Psoas muscle (tissue), 8 donors: ENCODE measurements around the gene MZF1. TPM values are rescaled to one million over a fixed set of nuclear protein-coding genes. Genes with fewer than 3 reads are reported as not detected.

Source experiments
- ATAC-seq, 4 donors: fragments of 200-7000 bp; cut with Tn5 transposase; one replicate each; pipeline ENCODE4 v1.9.1; 2020; ENCODE audit warnings: moderate library complexity in 3 of 4, mild to moderate bottlenecking in 2 of 4
- DNase-seq, 2 donors: peaks; one replicate each; pipeline ENCODE4 v3.0.0-alpha.2; 2020
- H3K27ac ChIP-seq: fragments of 200-600 bp; one replicate; pipeline ENCODE4 v1.8.0; 2022
- H3K27me3 ChIP-seq, 3 donors: fragments of 200-600 bp in 1 of 3; one replicate each; pipeline versions ENCODE4 v1.6.1 to v1.8.0; 2013 to 2022; ENCODE audit warnings: low read length in 2 of 3, mild to moderate bottlenecking in 2 of 3, moderate library complexity in 1 of 3; ENCODE audit not compliant: insufficient read depth in 3 of 3
- H3K36me3 ChIP-seq, 2 donors: fragments of 200-600 bp in 1 of 2; one replicate each; pipeline versions ENCODE4 v1.6.1 to v1.8.0; 2013 to 2022; ENCODE audit warnings: low read depth in 1 of 2, mild to moderate bottlenecking in 1 of 2, moderate library complexity in 1 of 2; ENCODE audit not compliant: insufficient read depth in 1 of 2
- H3K4me1 ChIP-seq: fragments of 200-600 bp; one replicate; pipeline ENCODE4 v1.8.0; 2022
- H3K4me3 ChIP-seq: fragments of 200-600 bp; one replicate; pipeline ENCODE4 v1.8.0; 2022; ENCODE audit warnings: mild to moderate bottlenecking
- H3K9me3 ChIP-seq: fragments of 200-600 bp; one replicate; pipeline ENCODE4 v1.8.0; 2022
- WGBS, 3 donors: extraction: QIAGEN DNeasy Blood & Tissue Kit; methylation state at CpG; one replicate each; pipeline versions ENCODE4 v1.1.6 to v1.1.7; 2013; 5-methylcytosine and 5-hydroxymethylcytosine counted together
- intact Hi-C, 2 donors: fragments of 100-400 bp; cut with DNase I; formaldehyde crosslinking; loops; one replicate each; pipeline versions ENCODE4 v1.11.0 to v1.14.2; 2022
- polyA plus RNA-seq, 3 donors: library from polyadenylated mRNA; stranded (reverse); fragments of 200-250 nt; gene quantifications; one replicate each; pipeline ENCODE4 v1.2.3, GENCODE V29; 2013
- total RNA-seq, 4 donors: library from RNA; stranded (reverse); fragmentation: NEBNext Ultra II Directional in 2 of 4; extraction: Animal tissue kit (Norgen Biotek cat#: 25700) in 2 of 4; gene quantifications; one replicate each; pipeline versions ENCODE4 v1.2.1 to v1.2.4, GENCODE V29; 2021 to 2023
- TF ChIP-seq, protein P1 (sequence below): fragments of 200-600 bp; IDR thresholded peaks from one replicate; pipeline ENCODE4 v1.8.0; 2022; ENCODE audit warnings: antibody characterized with exemption
- donor health status: healthy with polysubstance abuse.
- donor health status: DM: no; HTN: no; CAD: no; lungs with moderate emphysema.
- donor health status: Bipolar disorder and iron deficiency.
- donor health status: healthy.
- donor health status: DM: yes; HTN: yes; CAD: no.
- donor health status: DM: no; HTN: no; CAD: no.
- donor health status: DM: no; HTN: no; CAD: no.
- donor health status: DM: yes; HTN: yes; CAD: no.

The MZF1 gene
- total and polyA plus RNA-seq, 7 donors: 5.0 to 13.0 (median 9.3) TPM

DNA sequence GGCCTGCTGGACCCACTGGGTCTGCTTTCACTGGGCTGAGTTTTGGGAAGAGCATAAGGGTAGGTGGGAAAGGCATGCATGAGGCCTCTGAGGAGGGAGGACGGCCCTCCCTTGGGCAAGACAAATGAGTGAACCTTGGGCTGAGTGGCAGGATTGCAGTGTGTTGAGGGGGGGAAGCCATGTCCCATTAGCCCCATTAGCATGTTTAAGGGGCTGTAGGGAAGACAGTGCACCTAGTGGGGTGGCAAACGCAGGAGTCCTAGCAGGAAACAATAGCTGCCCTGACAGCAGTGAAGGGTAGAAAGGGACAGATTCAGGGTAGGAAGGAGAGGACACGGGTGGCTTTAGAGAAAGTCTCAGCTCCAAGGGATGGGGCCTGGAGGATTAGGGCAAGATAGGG lies 50.4 kb downstream of the MZF1 start:
- no peaks in the 10 kb centered on the region for H3K36me3 ChIP-seq
- H3K27ac ChIP-seq: no peak overlapping the region
- H3K27me3 ChIP-seq: no peaks in the 10 kb centered on the region
- no peak for ATAC-seq
- no peak overlapping the region for H3K4me3 ChIP-seq
- TF ChIP-seq, protein P1, sequence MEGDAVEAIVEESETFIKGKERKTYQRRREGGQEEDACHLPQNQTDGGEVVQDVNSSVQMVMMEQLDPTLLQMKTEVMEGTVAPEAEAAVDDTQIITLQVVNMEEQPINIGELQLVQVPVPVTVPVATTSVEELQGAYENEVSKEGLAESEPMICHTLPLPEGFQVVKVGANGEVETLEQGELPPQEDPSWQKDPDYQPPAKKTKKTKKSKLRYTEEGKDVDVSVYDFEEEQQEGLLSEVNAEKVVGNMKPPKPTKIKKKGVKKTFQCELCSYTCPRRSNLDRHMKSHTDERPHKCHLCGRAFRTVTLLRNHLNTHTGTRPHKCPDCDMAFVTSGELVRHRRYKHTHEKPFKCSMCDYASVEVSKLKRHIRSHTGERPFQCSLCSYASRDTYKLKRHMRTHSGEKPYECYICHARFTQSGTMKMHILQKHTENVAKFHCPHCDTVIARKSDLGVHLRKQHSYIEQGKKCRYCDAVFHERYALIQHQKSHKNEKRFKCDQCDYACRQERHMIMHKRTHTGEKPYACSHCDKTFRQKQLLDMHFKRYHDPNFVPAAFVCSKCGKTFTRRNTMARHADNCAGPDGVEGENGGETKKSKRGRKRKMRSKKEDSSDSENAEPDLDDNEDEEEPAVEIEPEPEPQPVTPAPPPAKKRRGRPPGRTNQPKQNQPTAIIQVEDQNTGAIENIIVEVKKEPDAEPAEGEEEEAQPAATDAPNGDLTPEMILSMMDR: no peak
- intact Hi-C loops: no loop called here
- H3K9me3 ChIP-seq: no peaks in the 10 kb centered on the region
- WGBS, 3 donors: 78 to 85% (median 80%) methylated on average over 3 of the region's 3 CpGs
- peaks cover 17% of the 10 kb centered on the region for H3K4me1 ChIP-seq
- DNase-seq: no peak

DNA sequence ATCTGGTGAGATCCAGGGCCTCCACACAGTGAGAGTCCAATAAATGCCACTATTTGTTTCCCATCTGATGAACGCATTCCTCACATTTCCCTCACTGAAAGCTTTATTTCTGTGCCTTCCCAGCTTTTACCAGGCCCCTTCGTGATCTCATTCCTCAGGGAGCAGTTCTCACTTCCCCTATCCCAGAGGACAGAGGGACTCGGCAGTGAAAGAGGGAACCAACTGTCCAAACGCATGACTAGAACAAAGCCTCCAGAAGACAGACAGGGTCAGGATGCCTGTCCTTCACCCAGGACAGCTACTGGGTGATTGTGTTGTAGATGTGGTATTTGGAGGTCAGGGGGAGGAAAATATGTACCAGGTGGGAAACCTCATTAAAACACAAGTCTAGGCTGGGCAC lies 51.5 kb downstream of the MZF1 start:
- intact Hi-C loops: loop anchor here in 1 of 2 donors (2.0 kb wide), 1 partner anchor 21 kb away; no protein-coding TSS in a partner anchor
- ATAC-seq (no peak), DNase-seq (no peak)
- TF ChIP-seq, protein P1: no peak
- H3K36me3 ChIP-seq: peaks cover 0 to 9% of the 10 kb centered on the region in 2 donors
- H3K4me1 ChIP-seq: peaks cover 17% of the 10 kb centered on the region
- no peak overlapping the region for H3K4me3 ChIP-seq
- H3K27me3 ChIP-seq: no peaks in the 10 kb centered on the region
- H3K9me3 ChIP-seq: no peaks in the 10 kb centered on the region
- H3K27ac ChIP-seq: peak overlapping the region; percentile 6
- 45 to 50% (median 46%) methylated on average over 4 of the region's 4 CpGs for WGBS, 3 donors

DNA sequence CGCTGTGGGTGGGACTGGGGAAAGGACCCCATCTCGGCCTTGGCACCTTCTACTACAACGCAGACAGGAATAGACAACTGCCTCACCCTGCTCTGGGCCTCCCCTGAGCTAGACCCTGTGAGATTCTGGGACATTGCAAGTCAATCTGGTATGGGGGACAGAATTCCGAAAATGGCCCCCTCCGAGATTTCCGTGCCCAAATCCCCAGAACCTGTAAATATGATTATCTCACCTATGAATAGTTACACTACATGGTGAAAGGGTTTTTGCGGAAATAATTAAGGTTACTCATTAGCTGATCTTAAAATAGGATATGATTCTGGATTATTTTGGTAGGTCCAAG lies 52.9 kb downstream of the MZF1 start:
- H3K4me3 ChIP-seq: peak overlapping the region; percentile 98
- WGBS, 3 donors: 4 to 9% (median 7%) methylated on average over 7 of the region's 7 CpGs
- H3K36me3 ChIP-seq: peaks cover 0 to 20% of the 10 kb centered on the region in 2 donors
- ATAC-seq (peak in 2 of 4 donors; percentile 24 to 39), DNase-seq (no peak)
- H3K4me1 ChIP-seq: peaks cover 27% of the 10 kb centered on the region
- H3K9me3 ChIP-seq: no peaks in the 10 kb centered on the region
- TF ChIP-seq, protein P1: no peak
- intact Hi-C loops: loop anchor here in 1 of 2 donors (2.0 kb wide), 1 partner anchor 23 kb away; no protein-coding TSS in a partner anchor
- peak overlapping the region; percentile 97 for H3K27ac ChIP-seq
- no peaks in the 10 kb centered on the region for H3K27me3 ChIP-seq

DNA sequence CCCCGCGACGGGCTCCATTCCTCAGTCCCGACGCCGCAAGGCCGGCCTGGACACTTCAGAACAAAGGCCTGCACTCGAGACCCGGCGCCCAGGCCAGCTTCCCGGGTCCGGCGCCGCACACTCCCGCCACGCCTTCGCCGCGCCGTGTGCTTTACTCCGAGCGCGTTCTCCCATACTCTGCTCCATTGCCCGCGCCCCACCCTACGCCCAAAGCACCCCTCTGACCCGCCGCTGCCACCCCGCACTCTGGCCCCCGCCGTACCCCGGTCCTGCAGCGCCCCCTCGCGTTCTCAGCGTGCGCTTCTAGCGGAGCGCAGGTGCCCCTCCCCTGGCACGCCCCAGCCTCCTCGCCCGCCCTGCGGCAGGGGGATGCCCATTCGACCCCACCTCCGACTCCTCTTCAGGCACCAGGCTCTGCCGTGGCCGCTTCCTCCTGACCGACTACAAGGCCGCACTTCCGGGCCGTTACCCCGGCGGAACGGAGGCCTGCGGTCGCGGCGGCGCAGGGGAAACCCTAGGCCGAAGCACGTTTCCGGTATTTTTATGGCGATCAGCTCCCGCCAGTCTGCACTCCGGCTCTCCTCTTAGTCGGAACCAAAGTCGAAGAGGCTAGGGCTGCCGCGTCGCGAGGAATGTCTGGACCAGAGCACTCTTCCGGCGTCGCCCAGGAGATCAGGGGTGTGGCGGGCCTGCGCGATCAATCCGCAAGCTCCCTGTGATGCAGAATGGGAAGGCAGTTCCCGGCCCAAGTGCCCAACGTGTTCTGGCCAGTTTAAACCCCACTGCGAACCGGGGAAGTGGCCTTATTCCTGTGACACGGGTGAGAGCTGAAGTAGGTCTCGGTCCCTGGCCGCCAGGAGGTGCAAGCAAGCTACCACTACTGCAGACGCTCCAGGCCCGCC lies 53.5 kb downstream of the MZF1 start, which contains the start of gene ZBTB45:
Gene ZBTB45 (minus strand): TSS at position 456 of the 902 bp plus-strand sequence. CDS start 2,137 bp downstream, outside the sequence.
- intact Hi-C loops: loop anchor here in 1 of 2 donors (2.0 kb wide), 1 partner anchor 23 kb away; no protein-coding TSS in a partner anchor
- TF ChIP-seq, protein P1: peak; percentile 55
- peak; percentile 90 to 91 (median 91) for ATAC-seq
- Histone ChIP-seq H3K9me3 (no peaks in the 10 kb centered on the region), H3K36me3 (peaks cover 0 to 20% of the 10 kb centered on the region in 2 donors), H3K27me3 (no peaks in the 10 kb centered on the region), H3K4me1 (peaks cover 30% of the 10 kb centered on the region), H3K4me3 (peak within 1 kb of the TSS; percentile 98), H3K27ac (peak within 1 kb of the TSS; percentile 97)
- peak; percentile 90 to 96 for DNase-seq
- 0% methylated on average over 76 to 87 of the region's 87 CpGs for WGBS, 3 donors
